ENCODE measurements around the gene FOXO3. TPM values are rescaled to one million over a fixed set of nuclear protein-coding genes. Genes with fewer than 3 reads are reported as not detected.

The FOXO3 gene
- total and polyA plus RNA-seq, 2 of the 8 experiments (the other 6 are each of a cell fraction or from before 2014, with no cell fraction given) = 13.1 to 19.3 TPM

DNA sequence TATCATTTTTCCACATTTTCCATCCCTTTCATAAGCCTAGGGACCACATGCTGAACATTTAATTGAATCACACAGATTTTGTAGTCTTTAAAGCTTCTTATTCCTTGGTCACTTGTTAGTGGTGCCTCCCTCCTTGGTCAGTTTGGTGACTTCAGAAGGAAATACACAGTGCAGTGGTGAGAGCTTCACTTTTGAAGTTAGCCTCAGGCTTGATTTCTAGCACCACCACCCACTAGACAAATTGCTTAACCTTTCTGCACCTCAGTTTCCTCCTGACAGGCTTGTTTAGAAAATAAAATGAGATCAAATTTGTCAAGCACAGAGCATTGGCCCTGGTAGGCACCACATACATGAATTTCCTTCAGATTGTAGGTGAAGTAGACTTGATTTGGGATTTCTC lies 91.7 kb downstream of the FOXO3 start:
- ChIA-PET CTCF (ENCODE audit: partially characterized antibody) (interaction anchor here (0.9 to 1.7 kb wide), 3 partner anchors 75 to 111 kb away, joined by 3 to 5 read pairs (median 3); no protein-coding TSS in a partner anchor), POLR2A (ENCODE audit: partially characterized antibody) (interaction anchor here (1.3 kb wide), 1 partner anchor 9 kb away, joined by 4 read pairs; no protein-coding TSS in a partner anchor)
- Histone ChIP-seq H3K79me1 (ENCODE audit: low read depth, low read length) (no peaks in the 10 kb centered on the region; the same call in 1 of the 2 replicates), H4K20me1 (replicated peaks in 1 of 2; ENCODE audit: control insufficient read depth in 1 of 2, insufficient read depth in 2 of 2, low read length in 2 of 2) (no peaks in the 10 kb centered on the region), H3K14ac (ENCODE audit: insufficient read length) (no peak overlapping the region), H3K36me3 (ENCODE audit: control insufficient read depth in 2 of 4, insufficient read depth in 4 of 4, low read length in 3 of 4) (no peaks in the 10 kb centered on the region), H3K4me1 (replicated peaks in 1 of 4; ENCODE audit: control insufficient read depth in 3 of 4, insufficient read depth in 4 of 4, low read length in 3 of 4) (peaks cover 2 to 7% (median 5%) of the 10 kb centered on the region in 4 experiments; a peak in 5 of 7 replicates), H2BK5ac (ENCODE audit: low read depth, low read length) (no peak overlapping the region), H2BK120ac (replicated peaks; ENCODE audit: low read depth, low read length) (no peak overlapping the region), H2BK12ac (ENCODE audit: low read depth, low read length) (no peak overlapping the region), H3K4me2 (ENCODE audit: insufficient read depth in 1 of 2, low read depth in 2 of 2, low read length in 2 of 2) (no peak overlapping the region), H4K8ac (ENCODE audit: extremely low read depth, insufficient read depth, low read length) (no peak overlapping the region), H2AFZ (ENCODE audit: low read length) (no peak overlapping the region), H4K91ac (replicated peaks; ENCODE audit: insufficient read length, low read length) (no peak overlapping the region), H2BK15ac (ENCODE audit: low read length) (no peak overlapping the region), H2BK20ac (ENCODE audit: low read length) (no peak overlapping the region), H3K18ac (ENCODE audit: extremely low read depth, low read length) (no peak overlapping the region), H3K4ac (replicated peaks; ENCODE audit: insufficient read length, low read depth, low read length) (no peak overlapping the region), H3K4me3 (ENCODE audit: extremely low read depth in 1 of 4, insufficient read depth in 2 of 4, low read depth in 3 of 4, low read length in 4 of 4) (no peak overlapping the region), H3K27me3 (replicated peaks in 1 of 4; ENCODE audit: control insufficient read depth in 3 of 4, extremely low read depth in 1 of 4, insufficient read depth in 3 of 4, low read length in 3 of 4) (no peaks in the 10 kb centered on the region), H2AK5ac (ENCODE audit: low read depth, low read length) (no peak overlapping the region), H3K56ac (replicated peaks; ENCODE audit: insufficient read length, low read depth, low read length) (no peak overlapping the region), H3K27ac (ENCODE audit: low read depth, low read length) (no peak overlapping the region), H3K23ac (ENCODE audit: insufficient read length) (no peak overlapping the region), H4K5ac (ENCODE audit: insufficient read length, low read depth, low read length) (no peak overlapping the region), H3K23me2 (ENCODE audit: low read depth, low read length) (no peaks in the 10 kb centered on the region), H3K9me3 (ENCODE audit: insufficient read depth in 2 of 2, low read depth in 1 of 2, low read length in 1 of 2) (no peaks in the 10 kb centered on the region), H3K79me2 (ENCODE audit: control insufficient read depth in 1 of 2, insufficient read depth in 2 of 2, low read length in 2 of 2) (peaks cover 0 to 31% of the 10 kb centered on the region in 2 experiments; a peak in 2 of 4 replicates), H3K9ac (replicated peaks in 1 of 4; ENCODE audit: extremely low read depth in 1 of 4, low read depth in 3 of 4, low read length in 3 of 4) (no peak overlapping the region)
- no peak for FAIRE-seq
- DNase-seq (ENCODE audit: low read depth in 1 of 2, low spot score in 2 of 2) = no peak
- TF ChIP-seq, protein P1, sequence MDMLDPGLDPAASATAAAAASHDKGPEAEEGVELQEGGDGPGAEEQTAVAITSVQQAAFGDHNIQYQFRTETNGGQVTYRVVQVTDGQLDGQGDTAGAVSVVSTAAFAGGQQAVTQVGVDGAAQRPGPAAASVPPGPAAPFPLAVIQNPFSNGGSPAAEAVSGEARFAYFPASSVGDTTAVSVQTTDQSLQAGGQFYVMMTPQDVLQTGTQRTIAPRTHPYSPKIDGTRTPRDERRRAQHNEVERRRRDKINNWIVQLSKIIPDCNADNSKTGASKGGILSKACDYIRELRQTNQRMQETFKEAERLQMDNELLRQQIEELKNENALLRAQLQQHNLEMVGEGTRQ (IDR thresholded peaks at IDR 0.05; ENCODE audit: low read length) = no peak
- no peak for TF ChIP-seq BACH1 (IDR thresholded peaks at IDR 0.05; ENCODE audit: low read length)
- TF ChIP-seq TAF7 (optimal IDR thresholded peaks at IDR 0.05; ENCODE audit: borderline replicate concordance, low read depth, low read length) = no peak
- TF ChIP-seq SRF (IDR thresholded peaks at IDR 0.05; ENCODE audit: low read depth, low read length) = no peak
- no peak for TF ChIP-seq CHD1 (IDR thresholded peaks at IDR 0.05; ENCODE audit: low read depth, low read length)
- TF ChIP-seq TAF1 (IDR thresholded peaks at IDR 0.05; ENCODE audit: low read depth, low read length) = no peak
- no peak for TF ChIP-seq SP4 (IDR thresholded peaks at IDR 0.05; ENCODE audit: low read length)
- TF ChIP-seq SIRT6 (IDR thresholded peaks at IDR 0.05; ENCODE audit: low read length) = no peak
- TF ChIP-seq FOSL1 (IDR thresholded peaks at IDR 0.05; ENCODE audit: insufficient read depth, low read depth, low read length) = no peak
- no peak for TF ChIP-seq BCL11A (IDR thresholded peaks at IDR 0.05; ENCODE audit: low read depth in 2 of 2, low read length in 2 of 2)
- TF ChIP-seq CHD2 (IDR thresholded peaks at IDR 0.05; ENCODE audit: low read length) = no peak
- TF ChIP-seq GABPA (IDR thresholded peaks at IDR 0.05; ENCODE audit: borderline replicate concordance, insufficient read depth, low read length) = no peak
- no peak for TF ChIP-seq KDM1A (IDR thresholded peaks at IDR 0.05; ENCODE audit: borderline replicate concordance, low read length)
- TF ChIP-seq SUZ12 (IDR thresholded peaks at IDR 0.05; ENCODE audit: low read length) = no peak
- TF ChIP-seq RBBP5 (IDR thresholded peaks at IDR 0.05; ENCODE audit: borderline replicate concordance, low read depth, low read length) = no peak
- TF ChIP-seq SP1 (IDR thresholded peaks at IDR 0.05; ENCODE audit: low read depth, low read length) = no peak
